IMR-90 (cell line): ENCODE measurements around the gene LTB4R.

Source experiments
- CEBPB ChIP-seq: IDR thresholded peaks from 2 replicates; pipeline ENCODE4 v1.6.1; 2012; ENCODE audit warnings: low read depth, low read length, improper control_type of control experiment
- CHD1 ChIP-seq: IDR thresholded peaks from 2 replicates; pipeline ENCODE4 v1.6.1; 2012; ENCODE audit warnings: low read depth, low read length, improper control_type of control experiment
- CTCF ChIP-seq: conservative IDR thresholded peaks from 2 replicates; pipeline ENCODE4 v1.5.1; 2012; ENCODE audit warnings: mild to moderate bottlenecking, low read depth, low read length, improper control_type of control experiment
- ELK1 ChIP-seq: fragments of 150-350 bp; IDR thresholded peaks from 2 replicates; pipeline ENCODE4 v1.6.1; 2016; ENCODE audit warnings: low read depth, mild to moderate bottlenecking, low read length, moderate library complexity, borderline replicate concordance
- FOS ChIP-seq: fragments of 150-350 bp; IDR thresholded peaks from 2 replicates; pipeline ENCODE4 v1.6.1; 2016; ENCODE audit warnings: low read depth, low read length
- MAZ ChIP-seq: IDR thresholded peaks from 2 replicates; pipeline ENCODE4 v1.6.1; 2012; ENCODE audit warnings: low read depth, mild to moderate bottlenecking, low read length, improper control_type of control experiment, moderate library complexity, borderline replicate concordance
- MXI1 ChIP-seq: IDR thresholded peaks from 2 replicates; pipeline ENCODE4 v1.6.1; 2012; ENCODE audit warnings: low read depth, mild to moderate bottlenecking, low read length, moderate library complexity, borderline replicate concordance
- POLR2A ChIP-seq: IDR thresholded peaks from 2 replicates; pipeline ENCODE4 v1.6.1; 2012; ENCODE audit warnings: mild to moderate bottlenecking, low read depth, low read length
- RAD21 ChIP-seq: IDR thresholded peaks from 2 replicates; pipeline ENCODE4 v1.6.1; 2012; ENCODE audit warnings: low read length, improper control_type of control experiment
- RCOR1 ChIP-seq: IDR thresholded peaks from 2 replicates; pipeline ENCODE4 v1.6.1; 2012; ENCODE audit warnings: mild to moderate bottlenecking, low read length, improper control_type of control experiment; ENCODE audit not compliant: insufficient replicate concordance
- RFX5 ChIP-seq: IDR thresholded peaks from 2 replicates; pipeline ENCODE4 v1.8.0; 2012; ENCODE audit warnings: low read depth, mild to moderate bottlenecking, low read length, moderate library complexity
- SMC3 ChIP-seq: fragments of 150-350 bp; IDR thresholded peaks from 2 replicates; pipeline ENCODE4 v1.6.1; 2016; ENCODE audit warnings: low read depth, mild to moderate bottlenecking, antibody characterized with exemption, low read length, moderate library complexity
- USF2 ChIP-seq: fragments of 150-350 bp; IDR thresholded peaks from 2 replicates; pipeline ENCODE4 v1.6.1; 2017; ENCODE audit warnings: mild to moderate bottlenecking, antibody characterized with exemption, low read length, low read depth

- no peak for TF ChIP-seq RAD21
- TF ChIP-seq CTCF: no peak
- no peak for TF ChIP-seq USF2
- TF ChIP-seq MXI1: no peak
- TF ChIP-seq POLR2A: no peak
- TF ChIP-seq CEBPB: no peak
- TF ChIP-seq CHD1: no peak
- TF ChIP-seq SMC3: no peak
- TF ChIP-seq RFX5: no peak
- TF ChIP-seq FOS: no peak
- no peak for TF ChIP-seq MAZ
- TF ChIP-seq RCOR1: no peak
- TF ChIP-seq ELK1: no peak
Observed at GRCh38 chr14:24329736-24330135, 18.4 kb downstream of the LTB4R start.
